GM12878 (cell line): ENCODE results near the gene SPATA9. TPM values are rescaled to one million over a fixed set of nuclear protein-coding genes. Genes with fewer than 3 reads are reported as not detected.

Experiments used
- BCL3 ChIP-seq: IDR thresholded peaks from 2 replicates; pipeline ENCODE4 v1.6.1; 2011; ENCODE audit warnings: borderline replicate concordance, low read depth, mild to moderate bottlenecking, moderate library complexity, low read length; ENCODE audit not compliant: insufficient read depth, poor library complexity, severe bottlenecking
- CEBPB ChIP-seq, 2 experiments: fragments of 150-350 bp in 1 of 2; IDR thresholded peaks; 2 replicates each; pipeline ENCODE4 v1.6.1; 2012 to 2014; ENCODE audit warnings: low read depth in 2 of 2, low read length in 2 of 2, borderline replicate concordance in 1 of 2, inconsistent platforms in 1 of 2
- EGR1 ChIP-seq, 2 experiments: IDR thresholded peaks; 1 replicate in 1 of 2; 2 replicates in 1 of 2; pipeline ENCODE4 v1.6.1; 2011 to 2012; ENCODE audit warnings: low read depth in 2 of 2, low read length in 2 of 2, borderline replicate concordance in 1 of 2, mild to moderate bottlenecking in 1 of 2, moderate library complexity in 1 of 2
- ELK1 ChIP-seq: IDR thresholded peaks from 2 replicates; pipeline ENCODE4 v1.6.1; 2012; ENCODE audit warnings: low read depth, low read length, improper control_type of control experiment
- HCFC1 ChIP-seq: fragments of 150-350 bp; IDR thresholded peaks from 2 replicates; pipeline ENCODE4 v1.6.1; 2014; ENCODE audit warnings: low read length
- HDAC2 ChIP-seq: fragments of 200-600 bp; sonication (generic); IDR thresholded peaks from 2 replicates; pipeline ENCODE4 v1.6.1; 2017
- IKZF1 ChIP-seq: fragments of 450-650 bp; conservative IDR thresholded peaks from 2 replicates; pipeline ENCODE4 v1.6.1; 2017; ENCODE audit warnings: antibody characterized with exemption, mild to moderate bottlenecking
- IKZF2 ChIP-seq, 2 experiments: fragments of 450-650 bp; IDR thresholded peaks; 2 replicates each; pipeline ENCODE4 v1.6.1; 2017; ENCODE audit warnings: mild to moderate bottlenecking in 2 of 2, moderate library complexity in 2 of 2
- MTA2 ChIP-seq: fragments of 450-650 bp; IDR thresholded peaks from 2 replicates; pipeline ENCODE4 v1.6.1; 2016; ENCODE audit warnings: low read depth, mild to moderate bottlenecking, moderate library complexity
- NFXL1 ChIP-seq: fragments of 450-650 bp; IDR thresholded peaks from 2 replicates; pipeline ENCODE4 v1.6.1; 2017; ENCODE audit warnings: antibody characterized with exemption, mild to moderate bottlenecking, borderline replicate concordance
- SKIL ChIP-seq: fragments of 450-650 bp; IDR thresholded peaks from 2 replicates; pipeline ENCODE4 v1.6.1; 2017; ENCODE audit warnings: mild to moderate bottlenecking, low read depth, inconsistent platforms; ENCODE audit not compliant: poor library complexity, severe bottlenecking
- SREBF2 ChIP-seq: IDR thresholded peaks from 2 replicates; pipeline ENCODE4 v1.6.1; 2012; ENCODE audit warnings: mild to moderate bottlenecking, low read length
- TARDBP ChIP-seq: IDR thresholded peaks from 2 replicates; pipeline ENCODE4 v1.6.1; 2016; ENCODE audit warnings: borderline replicate concordance
- TBL1XR1 ChIP-seq: IDR thresholded peaks from 2 replicates; pipeline ENCODE4 v1.6.1; 2012; ENCODE audit warnings: low read depth, low read length, improper control_type of control experiment
- ZBTB33 ChIP-seq: fragments of 450-650 bp; IDR thresholded peaks from 2 replicates; pipeline ENCODE4 v1.6.1; 2017; ENCODE audit warnings: mild to moderate bottlenecking
- ZBTB40 ChIP-seq: fragments of 450-650 bp; IDR thresholded peaks from 2 replicates; pipeline ENCODE4 v1.6.1; 2016; ENCODE audit warnings: mild to moderate bottlenecking, moderate library complexity, borderline replicate concordance
- ZNF207 ChIP-seq: fragments of 450-650 bp; IDR thresholded peaks from 2 replicates; pipeline ENCODE4 v1.6.1; 2014; ENCODE audit warnings: antibody characterized with exemption, mild to moderate bottlenecking, borderline replicate concordance
- ZNF217 ChIP-seq: fragments of 450-650 bp; IDR thresholded peaks from 2 replicates; pipeline ENCODE4 v1.6.1; 2017; ENCODE audit warnings: antibody characterized with exemption, mild to moderate bottlenecking
- polyA plus RNA-seq, 11 experiments: library from polyadenylated mRNA; depleted of rRNA in 4 of 11; unstranded in 6 of 11; stranded (reverse) in 5 of 11; fragments of >200 nt; fragmentation: Nextera tagmentation in 4 of 11; fragmentation: Illumina TruSeq in 1 of 11; extraction: Ambion mirVana in 4 of 11; extraction: Trizol in 1 of 11; gene quantifications; 1 replicate in 1 of 11; 2 replicates in 10 of 11; pipeline versions ENCODE4 v1.2.1 to v1.2.3, GENCODE V29; 2011 to 2016; ENCODE audit warnings: inconsistent platforms in 2 of 11, missing spikeins in 2 of 11, low read depth in 1 of 11
- total RNA-seq, 4 experiments: library from RNA; depleted of rRNA in 3 of 4; stranded (reverse); fragments of >200 nt in 3 of 4; fragmentation: Illumina TruSeq in 1 of 4; extraction: Trizol in 1 of 4; gene quantifications; 2 replicates each; pipeline versions ENCODE4 v1.2.1 to v1.2.3, GENCODE V29; 2013 to 2021

Gene SPATA9
- total and polyA plus RNA-seq, 10 of the 15 experiments (the other 5 are each of a cell fraction or from before 2014, with no cell fraction given): 0.11 to 0.49 (median 0.16) TPM; not detected in 1

- TF ChIP-seq ZBTB33: no peak; the same call in 1 of the 2 replicates
- no peak for TF ChIP-seq SREBF2
- peak; percentile 76 for TF ChIP-seq IKZF1
- TF ChIP-seq TBL1XR1: no peak
- no peak for TF ChIP-seq NFXL1
- TF ChIP-seq HDAC2: no peak
- no peak; the same call in 1 of the 2 replicates for TF ChIP-seq HCFC1
- TF ChIP-seq ZNF217: peak; percentile 48; the same call in 1 of the 2 replicates
- no peak; the same call in 1 of the 2 replicates for TF ChIP-seq ZBTB40
- TF ChIP-seq TARDBP: no peak
- no peak for TF ChIP-seq SKIL
- TF ChIP-seq ELK1: peak; percentile 66
- TF ChIP-seq IKZF2 (IDR thresholded peaks at IDR 0.05): peak; percentile 18 to 55; a peak in 2 of 4 replicates
- TF ChIP-seq EGR1 (IDR thresholded peaks at IDR 0.05; ENCODE audit: borderline replicate concordance in 1 of 2, low read depth in 2 of 2, low read length in 2 of 2): peak in 1 of 2 experiments; percentile 87; a peak in 2 of 3 replicates
- TF ChIP-seq ZNF207: peak; percentile 56; the same call in 1 of the 2 replicates
- no peak for TF ChIP-seq CEBPB (IDR thresholded peaks at IDR 0.05; ENCODE audit: borderline replicate concordance in 1 of 2, low read depth in 2 of 2, low read length in 2 of 2)
- TF ChIP-seq BCL3: peak; percentile 28
- peak; percentile 30; the same call in 1 of the 2 replicates for TF ChIP-seq MTA2
Measured at GRCh38 chr5:95646569-95647431, 36.0 kb downstream of the SPATA9 start, which contains the start of gene RFESD (continued).
